Activated CD8-positive, alpha-beta T cell treated with anti-CD3 and anti-CD28 coated beads for 36 hours (primary cell): Measurements from ENCODE around the gene SLC39A11. TPM values are rescaled to one million over a fixed set of nuclear protein-coding genes. Genes with fewer than 3 reads are reported as not detected.

Experiments
- ATAC-seq: fragments of 200-7000 bp; cut with Tn5 transposase; one replicate; pipeline ENCODE4 v1.10.0; 2021; ENCODE audit warnings: mild to moderate bottlenecking, moderate library complexity
- CTCF ChIA-PET: fragments of 350-600 bp; sonication (Branson Sonifier 250); formaldehyde crosslinking; loops from one replicate; lab custom pipeline; 2021; ENCODE audit warnings: antibody characterized with exemption; lab: Charles Lee
- POLR2A ChIA-PET: fragments of 350-600 bp; sonication (Branson Sonifier 250); formaldehyde crosslinking; loops from one replicate; lab custom pipeline; 2021; ENCODE audit warnings: antibody characterized with exemption; lab: Charles Lee
- DNase-seq: peaks from one replicate; pipeline ENCODE4 v3.0.0-alpha.2; 2020
- H3K27ac Mint-ChIP-seq: one replicate; pipeline ENCODE4 v1.8.0; 2021; ENCODE audit warnings: mild to moderate bottlenecking, mixed read lengths
- H3K27me3 Mint-ChIP-seq: one replicate; pipeline ENCODE4 v1.8.0; 2021; ENCODE audit warnings: mixed read lengths
- H3K36me3 Mint-ChIP-seq: one replicate; pipeline ENCODE4 v1.8.0; 2021; ENCODE audit warnings: low read depth, mixed read lengths
- H3K4me1 Mint-ChIP-seq: one replicate; pipeline ENCODE4 v1.8.0; 2021; ENCODE audit warnings: low read depth, mixed read lengths
- H3K4me3 Mint-ChIP-seq: one replicate; pipeline ENCODE4 v1.8.0; 2021; ENCODE audit warnings: mild to moderate bottlenecking, moderate library complexity, mixed read lengths
- H3K9me3 Mint-ChIP-seq: one replicate; pipeline ENCODE4 v1.8.0; 2021; ENCODE audit warnings: mixed read lengths
- CTCF ChIP-seq: fragments of 200-600 bp; IDR thresholded peaks from one replicate; pipeline ENCODE4 v1.8.0; 2022; ENCODE audit warnings: antibody characterized with exemption, mild to moderate bottlenecking
- intact Hi-C: fragments of 100-400 bp; cut with micrococcal nuclease; formaldehyde crosslinking; loops from one replicate; pipeline ENCODE4 v1.10.0; 2022
- total RNA-seq, 2 experiments: library from RNA; stranded (reverse); gene quantifications; one replicate each; pipeline ENCODE4 v1.2.3, GENCODE V29; 2021

SLC39A11 gene
- total RNA-seq, 2 experiments from 2014 or later, result 14.4 to 14.9 TPM

DNA sequence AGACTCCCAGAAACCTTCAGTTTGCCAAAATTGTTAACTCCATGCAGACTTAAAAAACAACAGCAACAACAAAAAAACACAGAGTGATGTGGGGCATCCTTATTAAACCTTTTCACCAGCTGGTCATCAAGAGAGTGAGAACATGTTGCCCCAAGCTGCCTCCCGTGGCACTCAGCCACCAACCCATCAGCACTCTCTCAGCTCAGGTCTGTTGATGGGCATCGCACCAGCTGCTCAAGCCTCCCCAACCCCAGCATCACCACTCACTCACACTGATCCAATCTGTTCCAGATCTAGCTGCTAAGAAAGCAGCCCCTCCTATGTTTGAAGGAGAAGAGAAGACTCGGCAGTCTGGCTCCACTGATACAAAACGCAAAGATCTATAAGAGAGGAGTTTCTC, 46.8 kb downstream of the SLC39A11 start:
- H3K27me3 Mint-ChIP-seq, result no peaks in the 10 kb centered on the region
- no peak for TF ChIP-seq CTCF
- CTCF ChIA-PET, result interaction anchor here (1.1 to 1.6 kb wide), 2 partner anchors 60 to 320 kb away, joined by 4 read pairs; no protein-coding TSS in a partner anchor
- POLR2A ChIA-PET, result no interaction called here
- no peaks in the 10 kb centered on the region for H3K4me1 Mint-ChIP-seq
- peaks cover 12% of the 10 kb centered on the region for H3K9me3 Mint-ChIP-seq
- no peak overlapping the region for H3K27ac Mint-ChIP-seq
- DNase-seq (no peak), ATAC-seq (no peak)
- intact Hi-C loops, result no loop called here
- H3K36me3 Mint-ChIP-seq, result peaks cover 23% of the 10 kb centered on the region
- H3K4me3 Mint-ChIP-seq, result no peak overlapping the region

DNA sequence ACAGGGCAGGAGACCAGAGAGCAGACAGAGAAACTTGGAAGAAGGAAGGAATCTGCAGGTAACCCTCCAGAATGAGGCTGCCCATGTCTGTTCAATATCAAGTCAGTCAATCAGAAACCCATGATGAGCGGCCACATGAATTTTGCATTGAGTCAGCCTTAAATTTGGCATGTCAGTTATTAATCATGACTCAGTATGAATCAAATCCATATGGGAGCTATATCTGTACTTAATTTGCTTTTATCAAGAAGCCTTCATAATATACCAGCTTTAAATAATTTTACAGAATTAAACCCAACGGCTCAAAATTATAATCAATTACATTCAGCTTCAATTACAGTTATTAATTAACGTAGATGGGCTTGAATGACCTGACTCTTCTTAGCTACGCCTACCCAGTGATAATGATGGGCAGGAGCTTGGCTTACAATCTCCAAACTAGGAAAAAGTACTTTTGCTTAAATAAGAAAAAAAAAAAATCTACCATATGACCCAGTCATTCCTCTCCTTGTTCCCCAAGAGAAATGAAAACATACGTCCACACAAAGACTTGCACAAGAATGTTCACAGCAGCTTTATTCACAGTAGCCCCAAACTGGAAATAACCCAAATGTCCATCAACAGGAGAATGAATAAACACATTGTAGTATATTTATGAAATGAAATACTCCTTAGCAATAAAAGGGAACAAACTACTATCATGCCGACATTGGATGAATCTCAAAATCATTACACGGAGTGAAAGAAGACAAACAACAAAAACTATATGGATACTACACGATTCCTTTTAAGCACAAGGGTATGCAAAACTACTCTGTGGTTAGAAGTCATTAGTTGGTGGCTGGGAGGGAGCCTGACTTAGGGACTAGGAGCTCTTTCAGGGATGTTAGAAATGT, 48.6 kb downstream of the SLC39A11 start:
- Mint-ChIP-seq H3K27ac (no peak overlapping the region), H3K9me3 (peaks cover 14% of the 10 kb centered on the region), H3K27me3 (no peaks in the 10 kb centered on the region), H3K4me1 (no peaks in the 10 kb centered on the region), H3K36me3 (peaks cover 19% of the 10 kb centered on the region), H3K4me3 (no peak overlapping the region)
- DNase-seq, result no peak
- ATAC-seq, result no peak
- CTCF ChIA-PET, result interaction anchor here (3.0 kb wide), 1 partner anchor 58 kb away, joined by 9 read pairs; no protein-coding TSS in a partner anchor
- intact Hi-C loops, result no loop called here
- POLR2A ChIA-PET, result no interaction called here
- no peak for TF ChIP-seq CTCF

GRCh38 chr17:73042809-73043685, 49.4 kb downstream of the SLC39A11 start:
- ChIA-PET CTCF (interaction anchor here (3.0 kb wide), 1 partner anchor 57 kb away, joined by 9 read pairs; no protein-coding TSS in a partner anchor), POLR2A (no interaction called here)
- peaks cover 10% of the 10 kb centered on the region for H3K9me3 Mint-ChIP-seq
- no peak for TF ChIP-seq CTCF
- H3K4me3 Mint-ChIP-seq, result no peak overlapping the region
- intact Hi-C loops, result no loop called here
- no peak overlapping the region for H3K27ac Mint-ChIP-seq
- H3K4me1 Mint-ChIP-seq, result no peaks in the 10 kb centered on the region
- ATAC-seq (no peak), DNase-seq (no peak)
- peaks cover 20% of the 10 kb centered on the region for H3K36me3 Mint-ChIP-seq
- H3K27me3 Mint-ChIP-seq, result no peaks in the 10 kb centered on the region

- no peak for ATAC-seq
- no peak overlapping the region for H3K27ac Mint-ChIP-seq
- ChIA-PET POLR2A (no interaction called here), CTCF (interaction anchor here (3.0 kb wide), 1 partner anchor 56 kb away, joined by 9 read pairs; no protein-coding TSS in a partner anchor)
- no peak for TF ChIP-seq CTCF
- H3K27me3 Mint-ChIP-seq, result no peaks in the 10 kb centered on the region
- no peak overlapping the region for H3K4me3 Mint-ChIP-seq
- H3K36me3 Mint-ChIP-seq, result peaks cover 20% of the 10 kb centered on the region
- intact Hi-C loops, result no loop called here
- no peak for DNase-seq
- H3K4me1 Mint-ChIP-seq, result no peaks in the 10 kb centered on the region
- peaks cover 8% of the 10 kb centered on the region for H3K9me3 Mint-ChIP-seq
Measured at GRCh38 chr17:73042225-73042624, 50.3 kb downstream of the SLC39A11 start.
